ENCODE measurements around the gene KRTAP12-2.
"Not testable (repeated sequence)": the region's sequence is repeated elsewhere in the genome, so short reads cannot be mapped to it uniquely, and the experiment has no call there.

Gene KRTAP12-2

DNA sequence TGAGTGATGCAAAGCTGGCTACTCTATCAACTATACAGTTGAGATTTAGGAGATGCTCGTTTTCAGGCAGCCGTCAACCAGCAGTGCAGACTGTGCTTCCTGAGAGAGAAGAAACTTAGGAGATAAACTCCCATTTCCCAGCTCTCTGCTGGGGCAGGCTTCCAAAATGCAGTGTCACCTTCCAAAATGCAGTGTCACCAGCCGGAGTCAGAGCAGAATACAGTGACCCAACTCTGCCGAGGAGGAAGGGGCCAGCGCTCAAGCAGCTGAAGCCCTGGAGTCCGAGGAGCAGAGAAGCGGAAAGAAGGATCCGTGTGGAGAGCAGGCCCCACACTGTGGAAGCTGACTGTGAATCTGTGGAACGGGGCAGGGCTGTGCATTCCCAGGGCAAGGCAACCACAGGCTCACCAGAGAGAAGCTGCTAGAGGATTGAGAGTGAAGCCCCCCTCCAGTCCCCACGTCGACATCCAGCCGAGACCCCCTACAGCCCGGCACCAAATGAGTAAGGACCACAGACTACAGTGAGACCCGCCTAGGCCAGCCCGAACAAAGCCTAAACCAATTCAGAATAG lies 15.9 kb upstream of the KRTAP12-2 start:
- no peak for DNase-seq

DNA sequence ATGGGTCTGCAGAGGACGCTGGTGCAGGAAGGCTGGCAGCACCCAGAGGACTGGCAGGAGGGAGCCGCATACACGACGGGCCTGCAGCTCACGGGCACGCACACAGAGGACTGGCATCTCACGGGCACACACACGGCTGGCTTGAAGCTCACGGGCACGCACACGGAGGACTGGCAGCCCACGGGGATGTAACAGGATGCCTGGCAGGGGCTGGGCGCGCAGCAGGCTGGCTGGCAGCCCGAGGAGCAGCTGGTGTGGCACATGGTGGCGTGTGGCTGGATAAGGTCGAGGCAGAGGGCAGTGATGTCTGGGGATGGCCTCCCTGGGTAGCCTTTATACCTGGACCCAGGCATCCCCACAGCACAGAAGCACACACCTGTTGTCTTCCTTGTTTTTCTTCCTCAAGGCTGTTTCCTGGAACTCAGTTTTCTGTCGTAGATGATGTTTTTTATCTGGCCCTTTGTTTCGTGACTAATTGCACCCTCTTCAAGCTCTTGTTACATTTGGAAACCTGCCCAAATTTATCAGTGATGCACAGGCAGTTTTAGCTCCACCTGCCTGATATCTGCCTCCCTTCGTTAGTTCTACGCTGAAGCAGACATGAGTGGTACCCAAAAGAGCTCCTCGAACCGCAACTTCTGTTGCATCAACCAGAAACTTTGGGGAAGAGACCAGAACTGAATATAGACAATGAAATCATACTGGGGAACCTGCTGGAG lies 15.3 kb upstream of the KRTAP12-2 start, which contains the start of gene KRTAP12-1:
Gene KRTAP12-1, minus strand, starts transcription at position 303 of the 719 bp plus-strand sequence. Its CDS starts 40 bp downstream, at position 263.
- peak; percentile 95 for DNase-seq

DNA sequence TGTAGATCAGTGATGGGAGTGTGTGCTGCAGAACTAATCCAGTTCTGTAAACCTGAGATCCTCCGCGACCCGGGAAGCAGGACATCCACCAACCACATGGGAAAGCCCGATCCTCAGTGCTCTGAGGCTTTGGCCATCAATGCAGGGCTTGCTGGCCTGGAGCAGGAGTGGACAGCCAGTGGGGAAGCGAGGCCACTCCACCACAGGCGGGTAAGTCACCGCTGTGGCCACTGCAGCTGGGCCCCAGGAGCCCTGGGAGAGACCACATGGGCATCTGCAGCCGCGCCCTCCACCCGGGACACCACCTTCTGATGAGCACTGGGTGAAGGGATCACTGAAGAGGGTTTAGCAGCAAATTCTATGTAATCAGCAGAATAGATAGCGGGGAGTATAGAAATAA lies 14.4 kb upstream of the KRTAP12-2 start:
- no peak for DNase-seq

DNA sequence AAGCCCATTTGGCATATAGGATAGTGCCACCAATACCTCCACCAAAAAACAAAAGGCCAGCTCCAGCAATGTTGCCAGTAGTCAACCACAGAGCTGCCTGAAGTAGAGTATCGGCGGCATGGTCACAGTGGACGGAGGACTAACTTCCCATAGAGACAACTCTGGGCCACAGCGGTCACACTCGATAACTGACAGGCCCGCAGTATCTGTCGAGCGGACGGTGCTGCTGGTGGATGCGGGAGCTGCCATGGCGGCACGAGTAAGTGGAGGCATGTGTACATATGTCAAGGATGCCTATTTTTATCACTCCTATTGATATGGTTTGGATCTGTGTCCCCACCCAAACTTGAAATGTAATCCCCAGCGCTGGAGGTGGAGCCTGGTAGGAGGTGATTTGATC lies 11.2 kb upstream of the KRTAP12-2 start:
- no peak for DNase-seq

DNA sequence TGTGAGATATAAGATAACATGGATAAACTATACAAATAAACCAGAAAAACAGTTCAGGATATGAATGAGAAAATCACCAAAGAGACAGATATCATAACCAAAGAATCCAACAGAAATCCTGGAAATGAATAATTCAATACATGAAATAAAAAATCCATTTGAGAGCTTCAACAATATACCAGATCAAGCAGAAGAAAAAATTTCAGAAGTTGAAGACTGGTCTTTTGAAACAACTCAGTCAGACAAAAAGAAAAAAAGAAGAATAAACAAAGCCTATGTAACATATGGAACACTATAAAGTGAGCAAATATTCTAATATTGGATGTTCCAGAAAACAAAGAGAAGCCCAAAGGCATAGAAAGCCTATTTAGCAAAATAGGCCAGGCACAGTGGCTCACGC lies 5.2 kb upstream of the KRTAP12-2 start:
- DNase-seq = no peak

DNA sequence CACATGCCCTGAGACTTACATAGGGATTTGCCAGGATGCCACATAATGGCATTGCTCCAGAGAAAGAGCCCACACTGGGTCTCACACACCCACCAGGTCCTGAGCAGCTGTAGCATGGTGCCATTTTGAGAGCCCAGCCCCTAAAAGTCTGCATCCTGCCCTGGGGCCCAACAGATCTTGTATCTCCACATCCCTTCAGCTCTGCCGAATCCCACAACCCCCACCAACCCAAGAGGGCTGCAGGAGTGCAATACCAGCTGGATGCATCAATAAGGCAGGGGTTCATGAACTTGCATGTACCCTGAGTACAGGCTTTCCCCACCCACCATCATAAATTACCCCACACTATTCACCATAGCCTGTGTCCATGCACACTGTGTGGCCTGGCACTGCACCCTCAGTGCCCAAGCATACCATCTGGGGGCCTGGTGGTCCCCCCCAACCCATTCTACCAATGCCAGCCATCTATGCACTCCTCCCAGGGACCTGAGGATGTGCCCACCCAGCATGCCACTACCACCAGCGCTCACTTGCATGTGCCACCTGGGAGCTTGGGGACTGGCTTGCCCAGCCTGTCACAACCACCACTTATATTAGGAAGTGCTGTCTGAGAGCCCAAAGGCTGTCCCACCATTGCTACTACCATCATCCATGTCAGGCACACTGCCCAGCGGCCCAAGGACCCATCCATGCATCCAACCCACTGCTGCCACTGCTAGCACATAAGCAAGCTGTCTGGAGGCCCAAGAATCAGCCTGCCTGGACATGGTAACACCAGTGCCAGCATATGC lies 4.1 kb upstream of the KRTAP12-2 start:
- no peak for DNase-seq

DNA sequence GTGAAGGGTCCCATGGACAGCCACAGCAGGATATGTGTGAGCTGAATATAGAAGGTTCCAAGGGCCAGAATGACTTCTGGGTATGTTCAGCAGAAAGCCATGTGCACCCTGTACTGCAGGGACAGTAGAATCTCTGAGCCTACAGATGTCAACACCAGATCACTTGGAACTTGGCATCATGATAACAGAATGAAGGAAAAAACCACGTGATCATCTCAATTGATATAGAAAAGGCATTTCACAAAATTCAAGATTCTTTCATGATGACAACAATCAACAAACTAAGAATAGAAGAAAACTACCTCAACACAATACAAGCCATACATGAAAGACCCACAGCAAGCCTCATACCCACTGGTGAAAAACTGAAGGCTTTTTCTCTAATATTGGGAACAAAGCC lies 885 bp upstream of the KRTAP12-2 start:
- DNase-seq = no peak

DNA sequence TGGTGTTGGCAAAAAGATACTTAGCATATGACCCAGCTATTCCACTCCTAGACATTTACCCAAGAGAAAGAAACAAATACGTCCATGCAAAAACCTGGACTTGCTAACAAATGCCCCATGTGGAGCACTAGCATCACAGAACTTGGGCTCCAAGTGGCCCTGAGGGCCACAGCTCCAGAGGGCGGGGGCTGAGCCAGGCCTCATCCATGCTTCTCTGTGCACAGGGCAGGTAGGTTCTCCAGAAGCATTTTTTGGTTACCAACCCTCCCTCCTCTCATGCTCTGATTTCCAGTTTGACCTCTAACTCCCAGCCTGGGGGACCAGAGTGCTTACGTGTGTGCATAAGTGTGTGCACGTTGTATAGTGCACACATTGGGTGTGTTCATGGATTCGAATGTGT lies 2.0 kb downstream of the KRTAP12-2 start:
- no peak for DNase-seq

DNA sequence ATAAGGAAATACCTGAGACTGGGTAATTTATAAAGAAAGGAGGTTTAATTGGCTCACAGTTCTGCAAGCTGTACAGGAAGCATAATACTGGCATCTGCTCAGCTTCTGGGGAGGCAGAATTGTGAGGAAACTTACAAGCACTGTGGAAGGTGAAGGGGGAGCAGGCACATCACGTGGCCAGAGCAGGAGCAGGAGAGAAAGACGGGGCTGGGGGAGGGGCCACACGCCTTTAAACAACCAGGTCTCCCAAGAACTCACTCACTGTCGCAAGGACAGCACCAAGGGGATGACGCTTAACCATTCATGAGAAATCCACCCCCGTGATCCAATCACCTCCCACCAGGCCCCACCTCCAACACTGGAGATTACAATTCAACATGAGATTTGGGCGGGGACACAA lies 5.2 kb downstream of the KRTAP12-2 start:
- not testable (repeated sequence) for DNase-seq

DNA sequence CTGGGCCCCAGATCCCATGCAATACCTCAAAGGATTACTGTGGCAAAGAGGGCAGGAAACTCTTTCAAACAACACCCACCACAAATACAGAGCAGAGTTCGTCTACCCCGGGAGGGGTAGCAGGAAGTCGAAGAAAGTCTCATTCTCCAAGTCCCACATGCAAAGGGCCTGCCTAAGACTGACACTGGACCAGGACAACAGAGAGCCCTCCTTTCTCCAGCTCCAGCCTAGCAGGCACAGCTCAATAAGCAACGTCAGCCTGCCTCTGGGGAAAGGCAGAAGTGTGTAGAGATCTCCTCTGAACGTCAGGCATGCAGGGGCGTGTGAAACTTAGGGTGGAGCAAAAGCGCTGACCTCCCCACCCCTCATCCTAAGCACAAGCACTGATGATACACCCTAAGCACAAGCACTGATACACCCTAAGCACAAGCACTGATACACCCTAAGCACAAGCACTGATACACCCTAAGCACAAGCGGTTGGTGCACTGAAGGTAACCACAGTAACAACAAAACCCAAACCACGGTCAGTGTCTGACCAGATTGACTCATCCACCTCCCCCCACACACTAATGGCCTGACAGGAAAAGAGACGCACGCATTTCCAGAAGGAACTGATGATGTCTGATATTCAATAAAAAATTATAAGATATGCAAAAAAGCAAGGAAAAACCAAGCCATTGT lies 7.7 kb downstream of the KRTAP12-2 start:
- DNase-seq = no peak

DNA sequence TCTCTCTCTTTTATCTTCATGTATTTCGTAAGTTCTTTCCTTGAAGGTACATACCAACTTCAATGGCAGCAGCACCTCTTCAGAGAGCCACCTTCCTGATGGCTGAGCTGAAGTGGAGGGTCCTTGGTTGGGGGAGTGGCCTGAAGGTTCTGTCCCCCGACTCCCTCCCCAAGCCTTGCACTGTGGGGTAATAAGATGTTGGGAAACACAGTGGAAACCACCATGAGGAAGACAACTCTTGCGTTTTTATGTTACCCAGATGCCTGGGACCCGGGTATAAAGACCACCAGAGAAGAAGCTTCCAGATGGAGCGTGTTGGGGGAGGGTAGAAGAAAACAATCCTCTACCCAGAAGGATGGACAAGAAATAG lies 8.2 kb downstream of the KRTAP12-2 start:
- DNase-seq = no peak

DNA sequence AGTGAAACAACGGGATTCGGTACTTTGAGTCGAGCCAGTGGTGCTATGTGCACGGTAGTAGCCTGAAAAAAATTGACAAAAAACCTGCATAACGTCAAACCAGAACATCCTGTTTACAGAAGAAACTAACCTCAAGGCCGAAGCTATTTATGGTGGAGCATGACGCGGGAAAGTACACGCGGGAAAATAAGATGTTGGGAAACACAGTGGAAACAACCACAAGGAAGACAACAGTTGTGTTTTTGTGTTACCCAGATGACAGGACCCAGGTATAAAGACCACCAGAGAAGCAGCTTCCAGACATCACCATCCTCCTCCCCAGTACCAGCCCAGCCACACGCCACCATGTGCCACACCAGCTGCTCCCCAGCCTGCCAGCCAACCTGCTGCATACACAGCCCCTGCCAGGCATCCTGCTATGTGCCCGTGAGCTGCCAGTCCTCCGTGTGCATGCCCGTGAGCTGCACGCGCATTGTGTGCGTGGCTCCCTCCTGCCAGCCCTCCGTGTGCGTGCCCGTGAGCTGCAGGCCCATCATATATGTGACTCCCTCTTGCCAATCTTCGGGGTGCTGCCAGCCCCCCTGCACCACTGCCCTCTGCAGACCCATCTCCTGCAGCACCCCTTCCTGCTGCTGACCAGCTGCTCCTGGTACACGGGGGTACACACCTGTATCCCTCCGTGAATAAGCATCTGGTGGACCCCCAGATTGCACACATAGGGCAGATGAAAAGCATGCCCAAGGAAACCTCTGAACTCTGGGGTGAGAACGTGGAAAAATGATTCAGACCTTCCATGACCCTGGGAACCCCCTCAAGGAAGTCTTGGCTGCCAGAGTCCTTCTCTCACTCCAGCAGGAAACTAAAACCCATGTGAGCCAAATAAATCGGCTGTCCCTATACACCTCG lies 8.8 kb downstream of the KRTAP12-2 start, which contains the start of gene KRTAP12-3:
Gene KRTAP12-3, plus strand, starts transcription at position 298 of the 906 bp plus-strand sequence. Its CDS starts 48 bp downstream, at position 346.
- DNase-seq = no peak

DNA sequence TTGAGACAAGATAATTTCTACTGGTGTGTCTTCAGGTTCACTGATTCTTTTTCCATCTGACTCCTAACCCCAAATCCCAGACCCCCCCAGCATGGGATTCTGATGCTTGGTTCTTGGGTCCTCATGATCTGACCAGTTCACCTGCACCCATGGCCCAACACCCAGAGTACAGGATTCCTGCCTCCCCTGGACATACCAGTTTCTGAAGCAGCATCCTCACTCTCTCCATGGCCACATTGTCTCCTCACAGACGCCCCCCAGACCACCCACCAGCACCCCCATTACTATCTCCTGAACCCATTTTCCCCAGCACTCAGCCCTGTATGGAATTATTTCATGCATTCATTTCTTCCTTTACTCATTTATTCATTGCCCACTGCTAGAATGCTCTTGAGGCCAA lies 9.9 kb downstream of the KRTAP12-2 start:
- no peak for DNase-seq

DNA sequence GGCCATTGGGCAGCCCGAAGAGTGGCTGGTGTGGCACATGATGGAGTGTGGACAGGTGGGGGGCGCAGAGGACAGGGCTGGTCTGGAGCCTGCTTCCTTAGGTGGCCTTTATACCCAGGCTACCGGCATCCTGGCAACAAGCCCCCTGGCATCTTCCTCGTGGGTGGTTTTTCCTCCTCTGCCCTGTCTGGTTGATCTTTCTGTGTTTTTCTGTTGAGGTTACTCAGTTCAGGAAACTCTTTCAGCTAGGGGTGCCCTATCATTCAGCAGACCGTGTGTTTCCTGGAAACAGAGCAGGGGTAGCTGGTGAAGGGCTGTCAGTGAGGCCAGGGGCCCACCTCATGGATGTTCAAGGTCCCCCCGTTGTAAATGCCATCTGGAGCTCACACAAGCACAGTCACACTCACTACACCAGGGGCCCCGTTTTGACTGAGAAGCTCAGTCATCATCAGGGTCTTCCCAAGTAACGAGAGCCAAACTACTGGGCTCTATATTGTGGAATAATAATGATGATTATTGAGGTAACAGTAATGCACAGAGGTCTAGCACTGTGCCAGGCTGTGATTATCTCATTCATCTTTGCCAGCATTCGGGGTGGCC lies 12.1 kb downstream of the KRTAP12-2 start, which contains the start of gene KRTAP12-4:
Gene KRTAP12-4, minus strand, starts transcription at position 84 of the 600 bp plus-strand sequence. Its CDS starts 45 bp downstream, at position 39.
- no peak for DNase-seq

DNA sequence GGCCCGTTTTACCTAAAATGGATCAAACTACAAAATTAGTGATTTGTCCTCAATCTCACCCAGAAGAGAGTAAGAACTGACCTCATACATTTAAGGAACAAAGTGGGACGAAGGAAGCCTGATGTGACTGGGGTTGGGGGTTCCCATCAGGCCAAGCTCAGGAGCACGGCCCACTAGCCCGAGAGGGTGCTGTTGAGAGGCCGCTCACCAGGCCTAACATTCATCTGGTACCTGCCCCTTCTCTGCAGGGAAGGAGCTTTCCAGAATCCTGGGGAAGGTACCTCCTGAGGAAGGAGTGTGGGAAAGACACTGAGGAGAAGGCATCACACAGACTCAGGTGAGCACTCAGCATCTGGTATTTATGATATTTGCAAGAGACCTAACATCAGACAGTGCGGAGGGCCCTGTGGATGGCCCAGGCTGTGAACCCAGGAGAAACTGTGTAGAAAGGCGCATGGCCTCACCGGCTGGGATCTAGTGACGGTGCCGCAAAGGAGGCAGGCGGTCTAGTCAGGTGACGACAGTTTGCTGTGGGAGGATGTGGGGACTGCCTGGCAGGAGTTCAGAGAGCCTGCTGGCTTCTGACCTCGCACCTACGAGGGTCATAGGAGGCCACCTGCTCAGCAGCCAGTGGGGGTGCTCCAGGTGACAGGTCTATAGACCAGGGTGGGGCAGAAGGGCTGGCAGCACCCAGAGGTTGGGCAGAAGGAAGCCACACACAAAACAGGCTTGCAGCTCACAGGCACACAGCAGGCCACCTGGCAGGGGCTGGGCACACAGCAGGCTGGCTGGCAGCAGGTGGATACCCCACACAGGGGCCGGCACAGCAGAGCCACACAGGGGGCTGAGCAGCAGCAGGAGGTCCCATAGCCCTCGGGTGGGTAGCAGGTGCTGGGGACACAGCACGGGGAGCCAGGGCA lies 12.8 kb downstream of the KRTAP12-2 start:
- no peak for DNase-seq

DNA sequence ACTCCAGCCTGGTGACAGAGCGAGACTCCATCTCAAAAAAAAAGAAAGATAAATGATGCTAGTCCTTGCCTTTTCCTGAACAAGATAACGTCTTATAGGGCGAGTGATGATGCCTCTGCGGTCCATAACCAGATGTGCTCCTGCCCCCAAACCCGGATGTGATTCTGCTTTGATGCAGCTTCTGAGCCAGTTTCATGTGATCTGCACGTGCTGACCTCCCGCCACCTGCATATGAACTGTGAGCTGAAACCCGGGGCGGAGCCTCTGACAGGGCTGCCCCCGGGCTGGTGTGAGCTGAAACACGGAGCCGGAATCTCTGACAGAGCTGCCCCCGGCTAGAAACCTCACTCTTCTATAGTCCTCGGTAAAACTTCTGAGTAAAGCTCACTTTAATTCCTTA lies 13.6 kb downstream of the KRTAP12-2 start:
- no peak for DNase-seq

DNA sequence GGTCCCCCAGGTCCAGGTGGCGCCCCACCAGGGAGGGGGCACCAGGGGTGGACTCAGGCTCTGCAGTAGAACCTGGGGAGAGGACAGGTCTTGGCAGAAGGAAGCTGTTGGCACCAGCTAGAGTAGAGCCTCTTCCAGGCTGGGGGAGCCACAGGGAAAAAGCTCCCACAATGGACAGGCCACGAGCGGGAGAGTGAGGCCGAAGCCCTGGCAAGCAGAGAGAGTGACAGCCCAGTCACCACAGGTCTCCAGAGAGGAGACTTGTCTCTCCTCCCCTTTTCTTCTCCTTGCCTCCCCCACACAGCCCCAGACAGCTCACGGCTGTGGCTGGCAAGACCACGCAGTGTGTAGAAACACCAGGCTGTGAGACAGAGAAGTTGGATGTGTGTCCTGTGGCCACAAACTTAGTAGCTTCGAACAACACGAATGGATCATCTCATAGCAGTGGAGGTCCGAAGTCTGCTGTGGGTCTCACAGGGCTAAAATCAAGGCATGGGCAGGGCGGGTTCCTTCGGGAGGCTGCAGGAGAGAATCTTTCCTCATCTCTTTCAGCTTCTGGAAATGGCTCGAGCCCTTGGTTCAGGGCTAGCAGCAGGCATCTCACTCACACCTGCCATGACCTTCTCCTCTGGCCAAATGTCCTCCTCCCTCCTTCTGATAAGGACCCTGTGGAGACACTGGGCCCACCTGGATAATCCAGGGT lies 15.6 kb downstream of the KRTAP12-2 start:
- no peak for DNase-seq

DNA sequence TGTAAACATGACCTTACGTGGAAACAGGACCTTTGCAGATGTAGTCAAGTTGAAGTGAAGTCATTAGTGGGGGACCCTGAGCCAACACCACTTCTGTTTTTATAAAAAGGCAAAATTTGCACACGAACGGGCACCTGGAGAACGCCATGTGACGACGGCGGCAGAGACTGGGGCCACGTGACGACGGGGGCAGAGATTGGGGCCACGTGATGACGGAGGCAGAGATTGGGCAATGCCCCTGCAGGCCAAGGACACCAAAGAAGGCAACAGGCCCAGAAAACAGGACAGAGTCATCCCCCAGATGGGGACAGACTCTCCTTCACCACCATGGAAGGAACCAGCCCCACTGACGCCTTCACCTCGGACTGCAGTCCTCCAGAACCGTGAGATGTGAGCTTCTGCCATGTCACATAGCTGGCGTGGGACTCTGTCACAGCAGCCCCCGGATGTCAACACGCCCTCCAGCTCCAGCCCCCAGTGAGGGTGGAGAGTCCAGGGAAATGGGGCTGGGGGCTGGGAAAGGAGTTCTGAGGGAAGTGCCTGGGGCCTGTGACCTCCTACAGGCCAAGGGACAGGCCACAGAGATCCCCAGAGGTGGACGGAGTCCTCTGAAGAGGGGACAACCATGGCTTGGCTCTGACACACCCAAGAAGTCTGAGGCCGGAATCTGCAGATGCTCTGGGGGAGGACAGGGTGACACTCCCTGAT lies 16.3 kb downstream of the KRTAP12-2 start:
- DNase-seq = no peak

DNA sequence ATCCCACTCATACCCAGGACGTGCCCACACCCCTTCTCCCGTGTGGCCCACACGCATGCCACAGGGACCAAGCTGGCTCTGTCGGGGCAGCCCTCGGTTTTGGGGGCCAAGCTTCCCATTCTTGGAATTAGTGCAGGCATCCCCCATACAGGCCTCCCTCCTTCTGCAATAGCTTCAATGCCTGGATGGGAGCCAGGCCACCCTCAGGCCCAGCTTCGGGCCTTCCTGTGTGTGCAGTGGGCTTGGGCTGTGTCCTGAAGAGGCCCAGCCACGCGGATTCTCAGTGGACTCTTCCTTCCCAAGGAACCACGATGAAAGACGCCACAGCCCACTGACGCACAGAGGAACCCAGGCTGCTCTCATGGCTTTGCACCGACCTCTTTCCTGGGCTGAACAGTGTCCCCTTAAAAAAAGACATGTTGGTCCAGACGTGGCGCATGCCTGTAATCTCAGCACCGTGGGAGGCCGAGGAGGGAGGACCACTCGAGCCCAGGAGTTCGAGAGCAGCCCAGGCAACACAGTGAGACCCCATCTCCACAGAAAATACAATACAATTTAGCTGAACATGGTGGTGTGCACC lies 17.1 kb downstream of the KRTAP12-2 start:
- DNase-seq = no peak
